ENCODE results near the gene FSTL1. TPM values are rescaled to one million over a fixed set of nuclear protein-coding genes. Genes with fewer than 3 reads are reported as not detected.

The FSTL1 gene
- total and polyA plus RNA-seq, 2 donors (not counting 1 experiment from before 2014, with no cell fraction given) = 0.15 TPM; not detected in 1

GRCh38 chr3:120355486-120355885 lies 95.3 kb downstream of the FSTL1 start:
- H3K9me3 Mint-ChIP-seq (ENCODE audit: insufficient read depth) = no peaks in the 10 kb centered on the region
- H3K79me2 ChIP-seq (ENCODE audit: control insufficient read depth, insufficient read depth, low read length) = no peaks in the 10 kb centered on the region
- no peak for ATAC-seq (ENCODE audit: low read depth)
- no peaks in the 10 kb centered on the region for H3K4me1 Mint-ChIP-seq
- no peak overlapping the region for H2AFZ ChIP-seq (ENCODE audit: insufficient read depth, low read depth, low read length, poor library complexity, severe bottlenecking)
- H3K9ac ChIP-seq (ENCODE audit: low read length) = no peak overlapping the region
- no CpG with 5 or more reads among the region's 1 CpG for WGBS (ENCODE audit: insufficient coverage)
- peaks cover 0 to 15% (median 0%) of the 10 kb centered on the region in 4 experiments for H3K27me3 ChIP-seq (replicated peaks in 1 of 4; ENCODE audit: control extremely low read depth in 1 of 4, control insufficient read depth in 3 of 4, insufficient read depth in 4 of 4, low read length in 3 of 4)
- DNase-seq = no peak
- intact Hi-C loops (cut with micrococcal nuclease) = no loop called here
- CTCF ChIA-PET = no interaction called here
- TF ChIP-seq EZH2 (IDR thresholded peaks at IDR 0.05; ENCODE audit: borderline replicate concordance, insufficient read depth, low read depth, low read length, poor library complexity, severe bottlenecking) (no peak), CTCF (IDR thresholded peaks at IDR 0.05) (no peak)
- H3K4me1 ChIP-seq (ENCODE audit: control insufficient read depth in 2 of 2, insufficient read depth in 2 of 2, low read length in 2 of 2) = no peaks in the 10 kb centered on the region
- H4K20me1 ChIP-seq (ENCODE audit: control insufficient read depth, insufficient read depth, low read length, poor library complexity, severe bottlenecking) = no peaks in the 10 kb centered on the region
- no peaks in the 10 kb centered on the region for H3K36me3 ChIP-seq (replicated peaks in 1 of 2; ENCODE audit: control extremely low read depth in 1 of 2, control insufficient read depth in 1 of 2, extremely low read depth in 1 of 2, insufficient read depth in 2 of 2, low read length in 1 of 2)
- POLR2A ChIA-PET = no interaction called here
- no peak overlapping the region for H3K4me3 Mint-ChIP-seq
- no peak overlapping the region for H3K4me3 ChIP-seq (ENCODE audit: control extremely low read depth in 1 of 5, extremely low read depth in 1 of 5, insufficient read depth in 1 of 5, low read depth in 2 of 5, low read length in 4 of 5)
- no peak overlapping the region for H3K27ac ChIP-seq (ENCODE audit: low read length in 2 of 2)
- no peak overlapping the region for H3K4me2 ChIP-seq (replicated peaks; ENCODE audit: low read depth, low read length, poor library complexity, severe bottlenecking)
- H3K27me3 Mint-ChIP-seq = no peaks in the 10 kb centered on the region
- no peaks in the 10 kb centered on the region for H3K9me3 ChIP-seq (ENCODE audit: control extremely low read depth in 1 of 3, control insufficient read depth in 2 of 3, insufficient read depth in 1 of 3, low read length in 2 of 3)
- no peak overlapping the region for H3K27ac Mint-ChIP-seq

- H3K27me3 ChIP-seq (replicated peaks in 1 of 4; ENCODE audit: control extremely low read depth in 1 of 4, control insufficient read depth in 3 of 4, insufficient read depth in 4 of 4, low read length in 3 of 4) = peaks cover 0 to 15% (median 0%) of the 10 kb centered on the region in 4 experiments
- no peaks in the 10 kb centered on the region for H3K9me3 ChIP-seq (ENCODE audit: control extremely low read depth in 1 of 3, control insufficient read depth in 2 of 3, insufficient read depth in 1 of 3, low read length in 2 of 3)
- CTCF ChIA-PET = no interaction called here
- no peak overlapping the region for H3K4me2 ChIP-seq (replicated peaks; ENCODE audit: low read depth, low read length, poor library complexity, severe bottlenecking)
- Mint-ChIP-seq H3K27ac (no peak overlapping the region), H3K4me1 (peaks cover 7% of the 10 kb centered on the region), H3K9me3 (ENCODE audit: insufficient read depth) (no peaks in the 10 kb centered on the region), H3K4me3 (no peak overlapping the region), H3K27me3 (no peaks in the 10 kb centered on the region)
- DNase-seq = no peak
- intact Hi-C loops (cut with micrococcal nuclease) = no loop called here
- H3K4me1 ChIP-seq (ENCODE audit: control insufficient read depth in 2 of 2, insufficient read depth in 2 of 2, low read length in 2 of 2) = peaks cover 4 to 7% of the 10 kb centered on the region in 2 donors
- H2AFZ ChIP-seq (ENCODE audit: insufficient read depth, low read depth, low read length, poor library complexity, severe bottlenecking) = no peak overlapping the region
- H3K79me2 ChIP-seq (ENCODE audit: control insufficient read depth, insufficient read depth, low read length) = peaks cover 18% of the 10 kb centered on the region
- no peak overlapping the region for H3K9ac ChIP-seq (ENCODE audit: low read length)
- H3K36me3 ChIP-seq (replicated peaks in 1 of 2; ENCODE audit: control extremely low read depth in 1 of 2, control insufficient read depth in 1 of 2, extremely low read depth in 1 of 2, insufficient read depth in 2 of 2, low read length in 1 of 2) = no peaks in the 10 kb centered on the region
- POLR2A ChIA-PET = no interaction called here
- peaks cover 3% of the 10 kb centered on the region for H4K20me1 ChIP-seq (ENCODE audit: control insufficient read depth, insufficient read depth, low read length, poor library complexity, severe bottlenecking)
- no peak for ATAC-seq (ENCODE audit: low read depth)
- no peak for TF ChIP-seq CTCF (IDR thresholded peaks at IDR 0.05)
- TF ChIP-seq EZH2 (IDR thresholded peaks at IDR 0.05; ENCODE audit: borderline replicate concordance, insufficient read depth, low read depth, low read length, poor library complexity, severe bottlenecking) = no peak
- no peak overlapping the region for H3K27ac ChIP-seq (ENCODE audit: low read length in 2 of 2)
- no peak overlapping the region for H3K4me3 ChIP-seq (ENCODE audit: control extremely low read depth in 1 of 5, extremely low read depth in 1 of 5, insufficient read depth in 1 of 5, low read depth in 2 of 5, low read length in 4 of 5)
Measured at GRCh38 chr3:120353463-120353862, 97.3 kb downstream of the FSTL1 start.

All from B cell (primary cell).